ENCODE measurements around the gene SEZ6L. TPM values are rescaled to one million over a fixed set of nuclear protein-coding genes. Genes with fewer than 3 reads are reported as not detected.
A peak's percentile ranks its signal among the peaks of the same experiment; 100 is the strongest.

Gene SEZ6L
- total RNA-seq, 2 experiments from 2014 or later, result 0.05 TPM; not detected in 1

DNA sequence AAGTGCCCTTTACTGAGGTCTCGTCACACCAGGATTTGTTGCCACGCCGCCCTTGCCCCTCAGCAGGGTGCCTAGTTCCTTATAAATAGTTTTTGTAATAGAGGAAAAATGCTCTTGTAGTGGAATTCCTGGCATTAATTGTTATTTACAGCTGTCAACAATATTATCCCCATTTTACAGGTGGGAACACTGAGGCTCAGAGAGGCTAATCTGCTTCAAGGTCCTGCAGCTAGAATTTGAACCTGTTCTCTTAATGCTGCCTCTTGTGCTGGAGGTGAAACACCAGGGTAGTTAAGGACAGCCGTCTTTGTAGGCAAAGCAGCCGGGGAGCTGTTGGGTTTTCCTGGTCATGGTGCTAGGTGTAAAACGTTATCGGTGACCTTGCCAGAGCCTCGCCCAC, 159.0 kb downstream of the SEZ6L start:
- POLR2A ChIA-PET, result no interaction called here
- no peaks in the 10 kb centered on the region for H3K9me3 Mint-ChIP-seq
- ATAC-seq (ENCODE audit: poor library complexity), result no peak

DNA sequence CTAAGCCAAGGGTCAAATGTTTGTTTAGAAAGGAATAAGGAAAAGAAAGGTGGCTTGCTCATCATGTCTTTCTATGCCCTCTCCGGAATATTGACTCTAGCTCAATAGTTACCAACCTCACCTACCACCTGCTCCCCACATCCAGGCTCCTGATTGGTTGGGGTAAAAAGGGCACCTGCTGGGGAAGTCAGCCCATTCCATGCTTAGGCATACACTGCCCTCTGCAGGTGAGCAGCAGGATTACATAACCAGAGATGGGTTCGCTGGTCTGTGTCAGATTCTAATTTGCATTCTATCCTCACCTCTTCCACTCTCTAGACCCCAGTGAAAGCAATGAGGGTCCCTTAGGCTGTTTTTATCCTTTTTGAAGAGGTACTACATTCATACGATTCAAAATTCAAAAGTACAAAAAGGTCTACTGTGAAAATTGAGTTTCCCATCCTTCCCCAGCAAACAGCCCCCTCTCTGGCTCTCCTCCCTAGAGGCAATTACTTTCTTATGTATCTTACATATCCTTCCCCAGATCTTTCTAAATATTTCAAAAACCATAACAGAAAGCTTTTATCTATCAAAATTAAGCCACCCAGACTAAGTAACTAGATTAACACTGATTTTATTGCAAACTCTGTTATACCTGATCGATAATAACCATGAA, 161.8 kb downstream of the SEZ6L start:
- Mint-ChIP-seq H3K4me1 (ENCODE audit: low read depth) (no peaks in the 10 kb centered on the region), H3K27ac (no peak overlapping the region), H3K36me3 (ENCODE audit: low read depth) (no peaks in the 10 kb centered on the region), H3K4me3 (no peak overlapping the region), H3K9me3 (no peaks in the 10 kb centered on the region), H3K27me3 (peaks cover 45% of the 10 kb centered on the region)
- TF ChIP-seq, protein P1, sequence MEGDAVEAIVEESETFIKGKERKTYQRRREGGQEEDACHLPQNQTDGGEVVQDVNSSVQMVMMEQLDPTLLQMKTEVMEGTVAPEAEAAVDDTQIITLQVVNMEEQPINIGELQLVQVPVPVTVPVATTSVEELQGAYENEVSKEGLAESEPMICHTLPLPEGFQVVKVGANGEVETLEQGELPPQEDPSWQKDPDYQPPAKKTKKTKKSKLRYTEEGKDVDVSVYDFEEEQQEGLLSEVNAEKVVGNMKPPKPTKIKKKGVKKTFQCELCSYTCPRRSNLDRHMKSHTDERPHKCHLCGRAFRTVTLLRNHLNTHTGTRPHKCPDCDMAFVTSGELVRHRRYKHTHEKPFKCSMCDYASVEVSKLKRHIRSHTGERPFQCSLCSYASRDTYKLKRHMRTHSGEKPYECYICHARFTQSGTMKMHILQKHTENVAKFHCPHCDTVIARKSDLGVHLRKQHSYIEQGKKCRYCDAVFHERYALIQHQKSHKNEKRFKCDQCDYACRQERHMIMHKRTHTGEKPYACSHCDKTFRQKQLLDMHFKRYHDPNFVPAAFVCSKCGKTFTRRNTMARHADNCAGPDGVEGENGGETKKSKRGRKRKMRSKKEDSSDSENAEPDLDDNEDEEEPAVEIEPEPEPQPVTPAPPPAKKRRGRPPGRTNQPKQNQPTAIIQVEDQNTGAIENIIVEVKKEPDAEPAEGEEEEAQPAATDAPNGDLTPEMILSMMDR (IDR thresholded peaks at IDR 0.05), result peak; percentile 89
- H3K4me3 ChIP-seq (ENCODE audit: low read length), result no peak overlapping the region
- ATAC-seq (ENCODE audit: poor library complexity) (peak; percentile 78), DNase-seq (peak; percentile 15 to 74 (median 40))
- intact Hi-C loops (cut with DNase I, micrococcal nuclease), result loop anchor here (1.0 to 10.0 kb wide), 6 partner anchors 436 to 1094 kb away; no protein-coding TSS in a partner anchor
- no peaks in the 10 kb centered on the region for H3K4me1 ChIP-seq (ENCODE audit: insufficient read depth, low read length)
- ChIA-PET POLR2A (no interaction called here), CTCF (no interaction called here)
- no peak overlapping the region for H3K27ac ChIP-seq (ENCODE audit: low read depth in 1 of 2, low read length in 2 of 2)
- peaks cover 8 to 12% of the 10 kb centered on the region in 2 experiments for H3K27me3 ChIP-seq (ENCODE audit: control insufficient read depth in 1 of 2, insufficient read depth in 2 of 2, low read length in 2 of 2)
- no peaks in the 10 kb centered on the region for H3K36me3 ChIP-seq (ENCODE audit: insufficient read depth, low read length)
- H3K9me3 ChIP-seq (ENCODE audit: control insufficient read depth in 1 of 2, insufficient read depth in 1 of 2, low read length in 2 of 2), result no peaks in the 10 kb centered on the region

More for the DNA sequence above, 159.0 kb downstream of the SEZ6L start:
- H3K4me1 ChIP-seq (ENCODE audit: insufficient read depth, low read length), result no peaks in the 10 kb centered on the region
- TF ChIP-seq, protein P1 (IDR thresholded peaks at IDR 0.05), result no peak
- no peaks in the 10 kb centered on the region for H3K9me3 ChIP-seq (ENCODE audit: control insufficient read depth in 1 of 2, insufficient read depth in 1 of 2, low read length in 2 of 2)
- intact Hi-C loops (cut with DNase I, micrococcal nuclease), result no loop called here
- no peak overlapping the region for H3K27ac ChIP-seq (ENCODE audit: low read depth in 1 of 2, low read length in 2 of 2)
- H3K27me3 Mint-ChIP-seq, result peaks cover 38% of the 10 kb centered on the region
- no peak for DNase-seq
- H3K4me3 ChIP-seq (ENCODE audit: low read length), result no peak overlapping the region
- H3K36me3 Mint-ChIP-seq (ENCODE audit: low read depth), result no peaks in the 10 kb centered on the region
- no peaks in the 10 kb centered on the region for H3K36me3 ChIP-seq (ENCODE audit: insufficient read depth, low read length)
- CTCF ChIA-PET, result no interaction called here
- H3K4me3 Mint-ChIP-seq, result no peak overlapping the region
- H3K4me1 Mint-ChIP-seq (ENCODE audit: low read depth), result no peaks in the 10 kb centered on the region
- peaks cover 2 to 5% of the 10 kb centered on the region in 2 experiments for H3K27me3 ChIP-seq (ENCODE audit: control insufficient read depth in 1 of 2, insufficient read depth in 2 of 2, low read length in 2 of 2)
- H3K27ac Mint-ChIP-seq, result no peak overlapping the region

DNA sequence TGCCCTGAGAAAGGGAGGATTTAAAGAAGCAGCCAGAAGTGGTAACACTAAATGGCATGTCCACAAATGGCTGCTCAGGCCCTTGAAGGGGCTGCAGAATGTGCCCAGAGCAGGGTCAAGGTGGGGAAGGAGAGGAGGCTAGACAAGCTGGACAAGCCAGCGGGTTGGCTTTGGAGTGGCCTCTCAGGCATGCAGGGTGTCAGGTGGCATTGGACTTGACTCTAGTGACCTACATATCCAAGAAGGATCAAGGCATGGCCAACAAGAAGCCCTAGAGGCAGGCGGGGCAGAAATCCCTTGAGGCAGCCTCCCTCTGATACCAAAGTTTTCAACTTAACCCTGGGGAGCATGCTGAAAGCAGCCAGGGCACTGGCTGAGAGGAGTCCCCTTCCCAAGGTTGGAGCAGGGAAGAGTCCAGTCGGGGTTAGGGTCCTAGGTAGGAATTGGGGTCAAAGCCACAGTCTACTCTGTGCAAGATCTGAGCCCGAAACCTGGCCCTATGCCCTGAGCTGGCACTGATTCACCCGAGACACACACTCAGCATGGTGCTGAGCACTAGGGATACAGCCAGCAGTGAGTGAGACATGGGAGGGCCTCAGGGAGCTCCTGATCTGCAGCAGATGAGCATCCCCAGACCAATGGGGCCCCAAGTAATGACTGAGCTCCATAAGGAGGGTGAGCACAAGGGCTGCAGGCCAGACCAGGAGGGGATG, 164.0 kb downstream of the SEZ6L start:
- Histone ChIP-seq H3K4me1 (ENCODE audit: insufficient read depth, low read length) (no peaks in the 10 kb centered on the region), H3K27me3 (ENCODE audit: control insufficient read depth in 1 of 2, insufficient read depth in 2 of 2, low read length in 2 of 2) (peaks cover 8 to 12% of the 10 kb centered on the region in 2 experiments), H3K36me3 (ENCODE audit: insufficient read depth, low read length) (no peaks in the 10 kb centered on the region), H3K27ac (ENCODE audit: low read depth in 1 of 2, low read length in 2 of 2) (no peak overlapping the region), H3K9me3 (ENCODE audit: control insufficient read depth in 1 of 2, insufficient read depth in 1 of 2, low read length in 2 of 2) (no peaks in the 10 kb centered on the region), H3K4me3 (ENCODE audit: low read length) (no peak overlapping the region)
- TF ChIP-seq, protein P1 (IDR thresholded peaks at IDR 0.05), result no peak
- no peak overlapping the region for H3K4me3 Mint-ChIP-seq
- H3K4me1 Mint-ChIP-seq (ENCODE audit: low read depth), result no peaks in the 10 kb centered on the region
- ATAC-seq (ENCODE audit: poor library complexity) (no peak), DNase-seq (no peak)
- intact Hi-C loops (cut with DNase I, micrococcal nuclease), result loop anchor here (5.0 to 10.0 kb wide), 4 partner anchors 438 to 1096 kb away; no protein-coding TSS in a partner anchor
- no peaks in the 10 kb centered on the region for H3K36me3 Mint-ChIP-seq (ENCODE audit: low read depth)
- H3K9me3 Mint-ChIP-seq, result no peaks in the 10 kb centered on the region
- ChIA-PET CTCF (no interaction called here), POLR2A (no interaction called here)
- H3K27ac Mint-ChIP-seq, result no peak overlapping the region
- H3K27me3 Mint-ChIP-seq, result peaks cover 52% of the 10 kb centered on the region

All from CD4-positive, alpha-beta T cell (primary cell).